GM19351 (cell line): ENCODE measurements around the gene CD93.

Source experiments
- ATAC-seq: cut with Tn5 transposase; IDR thresholded peaks from one replicate; pipeline ENCODE4 v1.9.1; 2021; ENCODE audit warnings: mild to moderate bottlenecking, moderate library complexity; ENCODE audit not compliant: unreplicated experiment

CD93 gene

DNA sequence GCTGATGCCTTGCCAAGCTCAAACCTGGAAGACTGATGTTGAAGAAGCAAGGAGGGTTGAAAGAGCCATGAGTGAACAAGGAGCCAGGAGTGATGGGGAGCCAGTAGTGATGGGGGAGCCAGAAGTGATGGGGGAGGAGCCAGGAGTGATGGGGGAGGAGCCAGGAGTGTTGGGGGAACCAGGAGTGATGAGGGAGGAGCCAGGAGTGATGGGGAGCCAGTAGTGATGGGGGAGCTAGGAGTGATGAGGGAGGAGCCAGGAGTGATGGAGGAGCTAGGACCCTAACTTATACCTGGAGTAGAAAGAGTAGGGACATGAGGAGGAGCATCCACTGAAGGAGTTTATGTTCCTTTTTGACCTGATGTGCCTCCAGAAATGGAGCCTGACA is 14.6 kb upstream of the CD93 start:
- no peak for ATAC-seq

DNA sequence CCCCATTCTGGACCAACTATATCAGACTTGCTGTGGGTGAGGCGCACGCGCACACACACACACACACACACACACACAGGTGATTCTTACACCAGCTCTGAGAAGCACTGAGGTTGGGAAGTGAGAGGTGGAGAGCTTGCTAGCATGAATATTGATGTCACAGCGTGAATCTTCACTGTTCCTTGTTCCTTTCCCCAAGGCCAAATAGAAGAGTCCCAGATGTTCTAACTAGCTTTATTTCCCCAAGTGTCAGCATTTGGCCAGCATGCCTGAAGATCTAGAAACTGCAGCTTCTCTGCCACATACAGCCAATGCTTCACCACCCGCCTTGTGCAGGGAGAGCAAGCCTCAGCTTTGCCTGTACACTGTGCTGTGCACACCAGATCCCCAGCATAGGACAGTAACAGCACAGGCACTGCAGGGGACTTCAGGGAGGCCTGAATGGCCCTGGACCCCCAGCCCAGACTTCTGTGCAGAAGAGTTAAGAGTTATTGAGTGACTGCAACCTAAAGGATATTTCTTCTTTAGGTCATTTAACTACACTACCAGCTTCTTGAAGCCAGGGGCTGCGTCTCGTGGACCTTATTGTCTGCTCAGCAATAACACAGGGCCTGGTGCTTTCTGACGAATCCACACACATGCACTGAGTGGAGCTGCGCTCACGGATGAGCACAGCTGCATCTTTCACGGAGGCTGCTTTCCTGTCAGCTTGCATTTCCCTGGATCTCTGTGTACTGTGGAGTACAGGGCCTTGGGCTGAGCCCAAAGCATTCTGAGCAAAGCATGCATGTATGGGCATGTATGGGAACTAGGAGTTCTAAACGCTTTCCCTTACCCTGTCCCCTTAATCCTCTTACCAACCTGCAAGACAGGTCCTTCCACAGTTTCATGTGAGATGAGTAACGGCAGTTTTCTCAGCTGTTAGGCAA is 13.9 kb upstream of the CD93 start:
- ATAC-seq, result no peak

DNA sequence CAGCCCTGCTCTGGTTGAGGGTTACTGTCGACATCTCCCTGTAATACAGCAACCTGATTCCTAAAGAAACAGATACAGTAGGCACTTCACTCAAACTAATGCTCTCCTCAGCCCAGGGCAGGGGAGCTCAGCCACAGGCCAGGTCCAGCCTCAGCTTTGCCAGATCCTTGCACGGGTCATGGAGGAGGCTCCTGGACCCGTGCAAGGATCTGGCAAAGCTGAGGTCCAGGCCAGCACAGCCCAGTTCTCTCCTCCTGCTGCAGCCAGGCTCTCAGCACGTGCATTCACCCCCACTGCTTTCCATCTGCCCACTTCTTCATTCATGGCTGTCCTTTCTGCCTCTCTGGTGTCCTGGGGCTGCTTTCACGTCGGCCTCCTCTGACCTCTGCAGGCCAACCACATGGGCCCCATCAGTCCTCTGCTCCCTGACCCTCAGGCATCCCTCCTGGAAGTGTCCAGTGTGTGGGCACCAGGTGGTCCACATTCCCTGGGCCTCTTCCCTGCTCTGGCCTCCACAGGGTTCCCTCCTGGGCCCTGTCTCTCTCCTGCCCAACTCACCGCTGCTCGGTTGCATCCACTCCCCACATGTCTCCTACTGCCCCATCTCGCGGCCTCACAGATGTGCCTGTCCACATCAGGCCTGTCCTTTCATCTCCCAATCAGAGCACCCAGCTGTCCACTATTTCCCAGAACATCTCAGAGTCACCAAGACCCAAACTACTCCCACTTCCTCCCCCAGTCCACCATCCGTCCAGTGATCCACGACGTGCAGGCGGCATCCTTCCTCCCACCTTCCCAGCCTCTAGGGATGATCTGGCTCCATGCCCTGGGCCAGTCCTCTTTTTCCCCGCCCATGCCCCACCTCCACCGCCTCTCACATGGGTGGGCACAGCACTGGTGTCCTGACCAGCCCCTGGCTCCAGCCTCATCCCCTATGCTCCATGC is 11.8 kb upstream of the CD93 start:
- no peak for ATAC-seq

DNA sequence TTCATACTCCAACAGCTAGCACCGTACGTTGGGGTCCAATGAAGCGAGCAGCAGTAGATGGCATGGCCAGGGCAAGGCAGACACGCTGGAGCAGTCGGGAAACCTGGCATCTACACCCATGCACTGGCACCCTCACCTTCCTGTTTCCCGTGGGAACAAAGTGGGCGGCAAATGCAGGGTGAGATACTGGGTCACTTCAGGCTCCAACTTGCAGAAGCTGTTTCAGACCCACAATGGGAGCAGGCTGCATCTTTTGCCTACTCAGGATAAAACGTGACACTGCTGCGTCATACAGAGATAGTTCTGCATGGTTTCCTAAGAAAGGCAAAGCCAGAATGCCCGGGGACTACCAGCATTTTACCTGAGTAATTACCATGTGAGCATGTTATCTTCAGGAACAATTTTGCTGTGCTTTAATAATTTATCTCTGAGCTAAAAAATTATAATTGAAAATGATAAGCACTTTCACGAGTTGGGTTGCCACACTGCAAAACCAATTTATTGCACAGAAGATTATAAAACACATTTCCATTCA is 10.9 kb upstream of the CD93 start:
- ATAC-seq, result no peak

DNA sequence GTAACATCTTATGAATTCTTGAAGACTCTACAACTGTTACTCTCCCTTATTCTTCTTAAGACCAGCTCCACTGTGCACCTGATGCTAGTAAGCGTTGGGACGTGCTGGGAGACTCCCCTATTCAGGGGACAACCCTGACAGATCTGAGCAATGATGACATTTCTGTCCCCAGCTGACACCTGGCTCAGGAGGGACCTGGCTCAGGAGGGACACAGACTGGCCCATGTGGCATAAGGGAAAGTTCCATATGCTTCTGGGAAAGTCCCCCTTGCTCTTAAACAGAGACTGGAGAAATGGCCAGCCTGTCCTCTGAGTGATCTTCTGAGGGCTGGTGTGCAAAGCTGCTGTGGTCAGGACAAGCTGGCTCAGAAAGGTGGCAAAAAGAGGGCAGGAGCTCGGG is 10.0 kb upstream of the CD93 start:
- ATAC-seq, result no peak

DNA sequence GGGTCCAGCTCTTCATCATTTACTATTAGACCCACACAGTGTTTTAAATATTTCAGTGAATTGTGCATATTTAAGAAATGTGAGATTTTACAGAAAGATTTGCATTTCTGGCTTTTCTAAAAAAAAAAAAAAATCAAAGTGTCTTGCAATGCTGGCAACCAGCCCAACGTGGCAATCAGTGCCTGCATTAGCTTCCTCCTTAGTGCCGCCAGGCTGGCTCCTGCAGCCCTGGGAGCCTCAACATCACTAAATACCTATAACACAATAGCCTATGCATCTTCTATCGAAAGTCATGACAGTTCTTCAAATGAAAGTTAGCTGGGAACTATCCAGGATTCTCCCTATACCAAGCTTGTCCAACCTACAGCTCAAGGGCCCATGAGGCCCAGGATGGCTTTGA is 9.4 kb upstream of the CD93 start:
- ATAC-seq, result no peak

DNA sequence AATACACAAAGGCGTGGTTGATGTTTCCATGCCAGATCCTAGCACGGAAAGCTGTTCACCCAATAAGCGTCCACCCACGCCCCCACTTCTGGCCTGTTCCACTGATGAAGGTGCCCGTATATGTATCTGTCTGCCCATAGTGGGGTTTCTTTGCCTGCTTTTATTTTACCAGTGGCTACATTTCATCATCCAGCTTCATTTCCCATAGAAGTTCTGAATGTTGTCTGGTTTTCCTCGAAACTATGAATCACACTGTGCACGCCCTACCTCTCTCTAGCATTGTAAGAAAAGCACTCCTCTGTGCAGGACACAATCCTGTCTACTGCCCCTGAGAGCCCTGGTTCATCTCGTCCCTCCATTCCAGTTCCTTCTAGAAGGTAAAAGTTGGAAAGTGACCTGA is 8.8 kb upstream of the CD93 start:
- no peak for ATAC-seq

DNA sequence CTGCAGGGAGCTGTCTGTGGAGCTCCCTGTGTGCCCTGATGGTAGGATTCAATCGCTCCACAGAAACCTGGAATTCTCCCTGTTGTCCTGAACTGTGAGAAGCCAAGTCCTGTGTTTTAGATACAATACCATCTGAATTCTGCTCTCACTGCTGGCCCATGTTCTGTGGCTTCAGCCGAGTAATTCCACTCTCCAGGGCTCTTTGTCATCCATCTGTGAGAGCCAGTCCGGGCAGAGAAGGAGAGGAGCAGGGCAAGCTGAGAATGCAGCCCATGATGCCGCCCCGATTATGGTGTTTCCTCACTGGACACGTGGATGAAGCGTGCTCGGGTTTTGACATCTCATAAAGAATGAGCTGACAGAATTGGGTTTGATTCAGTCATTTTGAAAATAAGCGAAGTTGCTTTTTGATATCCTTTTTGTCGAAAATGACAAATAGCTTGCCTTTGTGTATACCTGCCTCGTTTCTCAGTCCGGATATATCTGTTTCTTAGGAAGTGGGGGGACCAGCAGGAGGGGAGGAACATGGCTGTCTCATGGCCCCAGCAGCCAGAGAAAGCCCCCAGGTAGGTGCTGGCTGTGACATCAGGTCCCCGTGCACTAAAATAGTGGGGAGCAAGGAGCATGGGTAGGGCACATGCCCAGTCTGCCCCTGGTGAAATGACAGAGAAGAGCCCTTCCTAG is 8.2 kb upstream of the CD93 start:
- ATAC-seq, result no peak

DNA sequence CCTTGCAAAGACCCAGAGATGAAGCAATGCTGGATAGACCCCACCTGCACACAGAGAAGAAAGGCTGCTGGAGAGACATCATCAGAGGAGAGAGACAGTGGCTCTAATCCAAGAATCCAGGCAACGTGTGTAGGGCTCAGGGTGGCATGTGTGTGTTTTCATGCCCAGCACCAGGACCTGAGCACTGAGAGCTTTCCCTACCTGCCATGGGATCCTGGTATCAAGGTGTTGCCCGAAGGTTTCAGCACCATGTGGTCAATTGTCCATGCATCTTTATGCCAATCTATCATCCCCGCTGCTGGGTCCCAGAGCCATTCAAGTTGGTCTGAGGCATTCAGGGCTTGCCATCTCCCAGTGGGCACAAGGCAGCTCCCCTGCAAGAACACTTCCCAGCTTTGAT is 7.5 kb upstream of the CD93 start:
- ATAC-seq, result no peak

DNA sequence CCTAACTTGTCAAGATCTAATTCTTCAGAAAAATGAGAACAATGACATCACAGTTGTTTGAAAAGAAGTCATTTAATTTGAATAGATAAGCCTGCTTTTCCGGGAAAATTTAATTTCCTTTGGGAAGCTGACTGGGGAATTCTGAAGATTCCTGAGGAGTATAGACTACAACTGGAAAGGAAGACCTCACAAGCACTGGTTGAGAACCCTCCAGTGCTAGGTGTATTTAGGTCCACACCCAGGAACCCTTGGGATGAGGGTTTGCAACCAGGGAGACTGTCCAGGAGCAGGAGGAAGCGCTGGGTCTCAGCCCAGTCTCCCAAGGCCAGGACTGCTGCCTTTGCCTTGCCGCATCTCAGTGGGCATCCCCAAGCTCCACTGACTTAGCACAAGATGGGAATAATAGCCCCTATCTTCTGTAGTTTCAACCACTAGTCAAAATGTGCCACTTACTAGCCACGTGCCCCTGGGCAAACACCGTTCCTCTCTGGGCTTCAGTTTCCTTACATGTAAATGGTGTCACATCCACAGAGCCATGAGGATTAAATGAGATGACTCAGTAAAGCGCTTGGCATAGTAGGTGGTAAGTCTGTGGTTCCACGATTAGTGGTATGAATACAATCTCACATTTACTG is 6.9 kb upstream of the CD93 start:
- ATAC-seq, result no peak

DNA sequence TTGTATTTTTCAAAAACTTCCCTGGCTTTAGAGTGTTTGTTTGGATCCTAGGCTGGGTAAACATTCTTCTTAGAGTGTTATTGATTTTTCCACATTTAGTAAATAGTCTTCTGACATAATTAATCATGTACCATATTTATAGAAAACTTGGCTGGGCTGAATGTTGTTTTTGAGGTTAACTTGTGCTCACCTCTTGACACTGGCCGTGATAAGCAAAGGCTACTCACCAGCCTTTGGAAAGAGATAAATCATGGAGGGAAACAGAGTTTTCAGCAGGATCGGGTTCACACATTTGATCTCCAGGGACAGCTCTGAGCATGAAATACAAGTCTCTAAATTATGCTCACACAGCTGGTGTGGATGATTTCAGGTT is 6.2 kb upstream of the CD93 start:
- ATAC-seq, result no peak

DNA sequence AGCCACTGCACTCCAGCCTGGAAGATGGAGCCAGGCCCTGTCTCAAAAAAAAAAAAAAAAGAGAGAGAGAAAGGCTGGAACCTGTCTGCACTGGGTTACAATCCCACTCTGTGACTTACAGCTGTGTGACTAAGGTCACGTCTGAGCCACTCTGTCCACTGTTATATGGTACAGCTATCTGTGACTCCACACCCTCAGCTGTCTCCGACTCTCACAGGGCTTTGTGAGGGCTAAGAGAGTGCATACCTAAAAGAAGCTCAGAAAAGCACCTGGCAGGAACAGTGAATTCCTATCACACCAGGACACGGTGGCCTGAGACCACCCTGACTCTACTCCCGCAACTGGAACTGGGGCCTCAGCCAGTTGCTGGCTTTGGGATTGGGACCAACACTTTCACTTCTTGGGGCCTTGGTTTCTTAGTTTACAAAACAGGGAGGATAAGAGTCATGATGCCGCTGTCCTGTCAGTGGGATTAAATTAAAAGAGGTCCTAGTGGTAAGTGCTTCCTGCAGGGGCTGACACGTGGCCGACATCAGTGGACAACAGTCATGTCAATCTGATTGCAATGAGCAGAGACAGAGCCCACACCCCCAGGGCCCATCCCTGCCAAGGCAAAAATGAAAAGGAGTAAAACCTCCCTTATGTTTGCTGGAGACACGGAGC is 5.7 kb upstream of the CD93 start:
- ATAC-seq, result no peak

DNA sequence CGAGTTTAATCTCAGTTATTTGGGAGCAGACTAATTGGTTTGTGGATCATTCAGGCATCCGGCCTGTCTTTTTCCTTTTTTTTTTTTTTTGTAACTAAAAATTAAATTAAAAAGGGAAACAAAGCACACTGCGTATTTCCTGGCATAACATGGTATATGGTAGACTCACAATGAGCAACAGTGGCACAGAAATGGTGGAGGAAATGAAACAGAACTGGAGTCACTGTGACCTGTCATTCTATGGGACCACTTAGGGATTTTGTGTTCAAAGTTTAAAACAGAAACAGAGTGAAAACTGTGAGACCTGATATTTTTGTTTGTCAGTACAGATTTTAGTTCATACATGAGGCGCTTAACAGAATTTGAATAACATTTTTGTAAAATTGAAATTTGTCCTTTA is 4.8 kb upstream of the CD93 start:
- no peak for ATAC-seq

DNA sequence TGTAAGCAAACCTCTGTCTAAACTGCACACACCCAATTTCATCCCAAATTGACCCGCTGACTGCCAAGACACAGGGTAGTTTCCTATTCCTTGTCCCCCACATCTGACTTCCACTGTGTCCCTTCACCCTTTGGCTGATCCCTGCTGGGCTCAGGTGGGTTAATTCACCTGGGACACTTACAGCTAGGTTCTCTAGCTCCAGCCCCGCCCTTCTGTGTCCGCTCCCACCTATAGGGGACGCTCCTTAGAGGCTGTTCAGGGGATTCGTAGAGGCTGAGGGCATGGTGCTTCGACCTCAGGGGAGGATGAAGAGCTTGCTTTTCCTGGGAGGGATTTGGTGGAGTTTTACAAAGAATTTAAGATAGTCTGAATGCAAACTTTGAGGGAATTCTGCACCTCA is 4.0 kb upstream of the CD93 start:
- ATAC-seq, result no peak

DNA sequence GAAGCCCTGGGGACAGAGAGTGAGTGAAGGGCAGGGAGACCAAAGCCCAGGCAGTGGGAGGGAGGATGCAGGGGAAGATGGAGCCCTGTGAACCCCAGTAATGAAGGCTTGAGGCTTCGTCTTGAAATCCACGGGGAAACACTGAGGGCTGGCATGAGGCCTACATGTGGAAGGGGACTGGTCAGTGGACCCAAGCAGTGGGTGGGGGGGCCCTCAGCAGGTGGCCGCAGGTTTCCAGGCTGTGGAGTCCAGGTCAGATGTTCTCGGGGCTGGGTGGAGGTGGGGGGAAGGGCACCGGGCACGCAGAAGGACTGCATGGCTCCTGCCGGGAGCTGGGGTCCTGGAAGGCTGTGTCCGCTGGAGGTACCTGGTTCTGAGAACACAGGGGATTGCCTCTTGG is 2.7 kb upstream of the CD93 start:
- no peak for ATAC-seq

DNA sequence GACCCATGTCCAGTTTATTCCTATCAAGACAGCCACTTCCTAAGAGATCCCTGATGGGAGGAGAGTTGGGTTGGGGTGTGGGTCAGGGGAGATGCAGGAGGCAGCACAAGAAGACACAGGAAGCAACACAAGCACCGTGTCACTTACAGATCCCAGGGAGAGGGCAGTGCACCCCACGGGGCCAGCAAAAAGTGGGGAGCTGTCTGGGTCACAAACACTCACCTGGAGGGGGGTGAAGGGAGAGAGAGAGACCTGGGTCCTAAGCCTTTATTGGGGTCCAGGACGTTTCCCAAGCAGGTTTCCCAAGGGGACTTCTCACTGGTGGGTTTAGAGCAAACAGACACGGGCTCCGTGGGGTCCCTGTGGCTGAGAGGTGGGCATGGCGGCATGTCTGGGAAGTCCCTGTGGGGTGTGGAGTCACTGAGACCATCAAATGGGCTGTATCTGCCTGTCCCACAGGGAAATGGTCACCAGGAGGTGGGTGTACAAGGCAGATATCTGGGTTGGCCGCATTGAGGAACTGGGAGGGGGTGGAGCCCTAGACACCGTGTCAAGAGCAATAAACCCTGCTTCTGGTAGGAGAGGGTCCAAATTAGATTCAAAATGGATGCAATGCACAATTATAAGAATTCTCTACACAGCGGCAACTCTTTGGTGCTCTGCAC is 1.6 kb upstream of the CD93 start:
- ATAC-seq, result no peak

DNA sequence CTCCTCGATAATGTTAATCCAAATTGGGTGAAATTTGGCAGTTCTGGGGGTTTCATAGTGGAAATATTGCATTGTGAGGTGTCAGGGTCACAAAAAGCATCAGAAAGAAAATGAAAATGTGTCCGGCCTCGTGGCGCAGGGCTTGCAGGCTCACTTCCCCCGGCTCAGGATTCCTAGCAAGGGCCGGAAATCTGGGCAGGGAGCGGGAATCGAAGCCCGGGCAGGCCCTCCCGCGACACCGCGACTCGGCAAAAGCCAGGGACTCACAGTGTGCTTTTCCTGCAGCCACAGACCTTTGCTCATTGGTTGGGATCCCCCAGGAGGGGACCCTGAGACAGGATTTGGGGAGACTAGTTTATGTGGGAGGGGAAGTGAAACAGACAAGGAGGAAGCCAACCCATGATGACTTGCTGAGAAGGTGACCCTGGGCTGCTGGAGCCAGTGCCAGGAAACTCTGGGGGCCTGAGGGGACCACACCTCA is 847 bp upstream of the CD93 start:
- no peak for ATAC-seq

DNA sequence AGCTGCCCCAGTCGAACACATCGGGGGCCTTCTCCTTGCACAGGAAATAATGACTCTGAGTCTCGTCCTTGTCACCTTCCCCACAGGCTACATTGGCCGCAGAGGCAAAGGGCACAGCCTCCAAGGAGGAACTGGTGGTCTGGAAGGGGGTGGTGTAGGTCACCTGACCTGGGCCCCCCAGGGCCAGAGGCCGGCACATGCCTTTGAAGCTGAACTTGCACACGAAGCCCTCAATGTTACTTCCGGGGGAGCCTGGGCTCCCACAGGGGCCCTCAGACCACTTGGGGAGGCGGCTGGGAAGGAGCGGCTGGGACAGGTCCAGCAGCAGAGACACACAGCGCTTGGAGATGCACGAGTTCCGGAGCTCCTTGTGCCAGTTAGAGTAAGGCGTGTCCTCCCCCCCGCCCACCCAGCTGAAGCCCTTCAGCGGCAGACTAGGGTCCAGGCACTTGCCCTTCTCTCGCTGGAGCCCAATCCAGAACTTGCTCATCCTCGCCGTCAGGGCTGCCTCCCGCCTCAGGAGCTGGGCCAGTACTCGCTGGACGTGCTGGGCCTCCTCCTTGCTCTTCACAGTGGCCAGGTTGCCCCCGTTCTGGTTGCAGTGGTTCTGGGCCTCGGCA is 578 bp downstream of the CD93 start:
- no peak for ATAC-seq

DNA sequence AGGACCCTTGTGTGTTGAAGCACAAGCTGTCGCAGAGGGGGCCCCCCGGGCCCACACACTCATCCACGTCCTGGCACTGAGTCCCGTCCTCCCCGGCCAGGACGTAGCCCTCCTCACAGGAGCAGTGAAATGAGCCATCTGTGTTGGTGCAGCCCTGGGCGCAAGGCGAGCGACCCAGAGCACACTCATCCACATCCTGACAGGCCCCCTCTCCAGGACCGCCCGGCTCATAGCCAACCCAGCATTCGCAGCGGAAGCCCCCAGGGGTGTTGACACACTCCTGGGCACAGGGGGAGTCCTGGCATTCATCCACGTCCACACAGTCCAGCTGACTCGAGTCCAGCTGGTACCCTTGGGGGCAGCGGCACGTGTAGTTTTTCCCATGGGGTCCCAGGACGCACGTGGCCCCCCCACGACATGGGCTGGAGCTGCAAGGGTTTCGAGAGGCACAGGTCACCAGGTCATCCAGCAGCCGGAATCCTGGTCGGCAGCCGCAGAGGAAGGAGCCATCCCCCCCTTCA is 1.2 kb downstream of the CD93 start:
- ATAC-seq, result no peak
